ENCODE measurements around the gene BAHD1.

- TF ChIP-seq SP1 (CRISPR knock-in tag; conservative IDR thresholded peaks at IDR 0.05) (no peak), CTCF (IDR thresholded peaks at IDR 0.05) (no peak), ZSCAN18 (CRISPR knock-in tag; IDR thresholded peaks at IDR 0.05) (no peak), ZNF138 (CRISPR knock-in tag; conservative IDR thresholded peaks at IDR 0.05) (no peak), ZNF396 (CRISPR knock-in tag; IDR thresholded peaks at IDR 0.05; ENCODE audit: borderline replicate concordance) (no peak), ETV6 (CRISPR knock-in tag; IDR thresholded peaks at IDR 0.05) (no peak), RORB (CRISPR knock-in tag; IDR thresholded peaks at IDR 0.05) (no peak), MLX (CRISPR knock-in tag; IDR thresholded peaks at IDR 0.05) (no peak), TEAD4 (CRISPR knock-in tag; IDR thresholded peaks at IDR 0.05) (no peak), HMGXB4 (CRISPR knock-in tag; IDR thresholded peaks at IDR 0.05) (no peak), KAT7 (CRISPR knock-in tag; IDR thresholded peaks at IDR 0.05; ENCODE audit: borderline replicate concordance) (no peak), E2F1 (CRISPR knock-in tag; IDR thresholded peaks at IDR 0.05) (no peak)
- TF ChIP-seq, protein P1, sequence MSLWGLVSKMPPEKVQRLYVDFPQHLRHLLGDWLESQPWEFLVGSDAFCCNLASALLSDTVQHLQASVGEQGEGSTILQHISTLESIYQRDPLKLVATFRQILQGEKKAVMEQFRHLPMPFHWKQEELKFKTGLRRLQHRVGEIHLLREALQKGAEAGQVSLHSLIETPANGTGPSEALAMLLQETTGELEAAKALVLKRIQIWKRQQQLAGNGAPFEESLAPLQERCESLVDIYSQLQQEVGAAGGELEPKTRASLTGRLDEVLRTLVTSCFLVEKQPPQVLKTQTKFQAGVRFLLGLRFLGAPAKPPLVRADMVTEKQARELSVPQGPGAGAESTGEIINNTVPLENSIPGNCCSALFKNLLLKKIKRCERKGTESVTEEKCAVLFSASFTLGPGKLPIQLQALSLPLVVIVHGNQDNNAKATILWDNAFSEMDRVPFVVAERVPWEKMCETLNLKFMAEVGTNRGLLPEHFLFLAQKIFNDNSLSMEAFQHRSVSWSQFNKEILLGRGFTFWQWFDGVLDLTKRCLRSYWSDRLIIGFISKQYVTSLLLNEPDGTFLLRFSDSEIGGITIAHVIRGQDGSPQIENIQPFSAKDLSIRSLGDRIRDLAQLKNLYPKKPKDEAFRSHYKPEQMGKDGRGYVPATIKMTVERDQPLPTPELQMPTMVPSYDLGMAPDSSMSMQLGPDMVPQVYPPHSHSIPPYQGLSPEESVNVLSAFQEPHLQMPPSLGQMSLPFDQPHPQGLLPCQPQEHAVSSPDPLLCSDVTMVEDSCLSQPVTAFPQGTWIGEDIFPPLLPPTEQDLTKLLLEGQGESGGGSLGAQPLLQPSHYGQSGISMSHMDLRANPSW (CRISPR knock-in tag; conservative IDR thresholded peaks at IDR 0.05; ENCODE audit: low read depth): no peak
Measured at GRCh38 chr15:40449275-40449674, 8.5 kb downstream of the BAHD1 start.

All from WTC11 (cell line).